ENCODE measurements around the gene RAB3D.
A peak's percentile ranks its signal among the peaks of the same experiment; 100 is the strongest.
"Not testable (repeated sequence)": the region's sequence is repeated elsewhere in the genome, so short reads cannot be mapped to it uniquely, and the experiment has no call there.

RAB3D gene, protein sequence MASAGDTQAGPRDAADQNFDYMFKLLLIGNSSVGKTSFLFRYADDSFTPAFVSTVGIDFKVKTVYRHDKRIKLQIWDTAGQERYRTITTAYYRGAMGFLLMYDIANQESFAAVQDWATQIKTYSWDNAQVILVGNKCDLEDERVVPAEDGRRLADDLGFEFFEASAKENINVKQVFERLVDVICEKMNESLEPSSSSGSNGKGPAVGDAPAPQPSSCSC

DNA sequence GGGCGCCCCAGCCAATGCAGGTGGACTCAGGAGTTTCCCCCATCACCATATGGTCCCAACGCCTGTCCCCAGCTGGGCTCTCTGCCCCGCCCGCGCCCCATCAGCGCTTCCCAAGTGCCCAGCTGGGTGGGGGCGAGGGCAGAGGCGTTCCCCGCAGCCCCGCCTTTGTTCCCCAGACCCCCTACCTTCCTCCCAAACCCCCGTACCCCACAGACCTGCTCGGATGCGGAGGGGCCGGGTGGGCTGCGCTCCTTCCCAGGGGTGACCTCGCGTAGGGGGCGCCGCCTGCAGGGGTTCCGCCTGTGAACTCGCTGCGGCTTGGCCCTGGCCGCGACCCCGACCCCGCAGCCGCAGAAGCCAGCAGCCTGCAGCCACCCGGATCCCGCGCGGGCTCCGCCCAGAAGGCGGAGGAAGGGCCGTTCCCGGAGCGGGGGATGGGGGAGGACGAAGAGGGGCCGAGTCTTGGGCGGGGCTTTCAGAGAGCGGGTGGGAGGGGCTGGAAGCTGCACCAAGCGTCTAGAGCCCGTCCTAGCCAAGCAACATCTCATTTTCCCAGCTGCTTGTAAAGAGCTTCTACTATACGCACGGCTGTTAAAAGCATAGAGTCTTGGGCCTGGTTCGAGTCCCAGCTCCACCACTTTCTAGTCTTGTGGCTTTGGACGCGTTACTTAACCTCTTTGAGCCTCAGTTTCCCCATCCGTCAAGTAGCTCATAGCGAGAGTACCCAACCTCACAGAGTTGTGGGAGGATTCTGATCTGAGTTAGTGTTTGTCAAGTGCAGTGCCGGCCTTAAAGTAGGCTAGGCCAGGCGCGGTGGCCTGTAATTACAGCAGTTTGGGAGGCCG is at the start of gene RAB3D:
TSS of gene RAB3D (minus strand) at position 404 of the 845 bp plus-strand sequence. CDS start 2,258 bp downstream, outside the sequence.
- DNase-seq = peak; percentile 84

GRCh38 chr19:11387162-11388034 is 47.9 kb upstream of the RAB3D start:
- no peak for DNase-seq

- no peak for DNase-seq
These were observed 45.3 kb upstream of the RAB3D start for GRCh38 chr19:11384778-11385129.

DNA sequence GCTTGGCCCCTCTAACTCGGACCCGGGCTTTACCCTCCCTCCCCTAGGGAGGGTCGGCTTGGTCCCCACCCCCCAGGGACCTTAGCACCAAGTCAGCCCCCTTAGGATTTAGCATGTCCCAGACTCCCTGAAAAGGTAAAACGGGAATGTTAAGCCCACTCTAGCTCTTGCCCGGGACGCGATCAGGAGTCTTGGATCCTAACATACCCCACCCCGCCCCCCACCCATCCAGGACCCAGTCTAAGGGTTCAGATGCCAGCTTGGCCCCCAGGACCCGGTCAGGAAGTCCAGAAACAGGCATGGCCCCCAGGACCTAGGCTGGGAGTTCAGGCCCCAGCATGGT is 44.2 kb upstream of the RAB3D start:
- no peak for DNase-seq

DNA sequence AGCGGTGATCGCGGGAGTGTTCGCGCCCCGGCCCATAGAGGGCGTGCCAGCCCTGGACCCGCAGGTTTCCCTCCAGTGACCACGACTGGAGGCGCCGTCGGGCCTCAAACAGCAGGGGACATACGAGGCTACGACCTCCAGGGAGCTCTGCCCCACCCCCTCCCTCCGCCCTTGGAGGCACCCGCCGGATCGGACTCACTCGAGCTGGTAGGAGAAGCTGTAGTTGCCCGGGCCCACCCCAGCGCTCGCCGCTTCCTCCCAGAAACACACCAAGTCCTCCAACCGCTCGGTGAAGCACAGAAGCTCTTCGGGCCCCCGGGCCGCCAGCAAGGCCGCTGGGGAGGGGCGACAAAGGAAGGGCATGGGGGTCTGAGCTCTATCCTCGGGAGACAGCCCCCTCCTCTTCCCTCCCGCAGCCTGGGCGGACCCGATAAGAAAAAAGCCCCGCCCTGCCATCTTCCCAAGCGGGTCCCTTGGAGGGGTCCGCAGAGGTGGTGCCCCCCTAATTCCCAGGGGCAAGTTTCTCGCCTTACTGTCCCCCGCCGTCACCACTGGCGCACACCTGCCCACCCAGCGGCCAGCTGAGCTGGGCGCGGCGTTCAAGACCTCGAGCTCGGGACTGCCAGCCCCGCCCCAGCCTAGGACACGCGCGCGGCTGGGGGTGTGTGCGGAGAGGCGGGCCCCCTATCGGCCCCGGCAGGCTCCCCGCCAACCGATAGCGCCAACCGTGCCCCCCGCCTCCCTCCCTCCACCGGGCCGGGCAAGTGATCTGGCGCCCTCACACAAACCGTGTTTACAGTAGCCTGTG is 43.6 kb upstream of the RAB3D start:
- DNase-seq = peak; percentile 45

GRCh38 chr19:11380653-11381537 is 41.4 kb upstream of the RAB3D start:
- peak; percentile 99 for DNase-seq

- no peak for DNase-seq
These were observed 40.4 kb upstream of the RAB3D start for GRCh38 chr19:11379857-11380350.

GRCh38 chr19:11379269-11379845 is 39.9 kb upstream of the RAB3D start:
- not testable (repeated sequence) for DNase-seq

DNA sequence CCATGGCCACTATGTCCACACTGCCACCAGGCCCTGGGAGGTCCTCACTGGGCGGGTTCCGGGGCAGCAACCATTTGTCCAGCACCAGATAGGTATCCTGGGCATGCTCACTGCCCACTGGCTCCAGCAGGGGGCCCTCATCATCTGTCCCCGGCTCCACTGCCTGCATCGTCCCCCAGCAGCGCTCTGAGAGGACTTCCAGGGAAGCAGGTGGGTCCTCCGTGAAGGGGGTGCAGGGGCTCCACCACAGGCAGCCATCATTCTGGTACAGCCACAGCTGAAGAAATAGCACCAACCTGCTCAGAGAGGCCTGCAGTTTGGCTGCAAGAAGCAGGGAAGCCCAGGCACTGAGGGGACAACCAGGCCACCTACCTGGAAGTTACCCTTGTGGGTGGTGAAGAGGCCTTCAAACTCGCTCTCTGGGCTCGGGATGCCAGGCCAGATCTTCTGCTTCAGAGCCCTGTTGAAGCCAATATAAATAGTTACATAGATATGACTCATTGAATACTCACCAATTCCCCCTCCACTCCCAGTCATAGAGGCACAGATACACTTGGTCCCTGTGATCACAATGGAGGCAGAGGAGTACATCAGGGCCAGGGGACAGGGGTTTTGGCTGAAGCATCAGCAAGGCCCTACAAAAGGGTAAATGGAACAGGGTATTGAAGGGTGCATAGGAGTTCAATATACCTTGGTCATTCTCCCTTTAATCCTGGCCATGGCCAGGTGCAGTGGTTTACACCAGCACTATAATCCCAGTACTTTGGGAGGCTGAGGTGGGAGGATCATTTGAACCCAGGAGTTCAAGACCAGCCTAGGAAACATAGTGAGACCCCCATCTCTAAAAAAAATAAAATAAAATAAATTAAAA is 39.1 kb upstream of the RAB3D start:
- DNase-seq = no peak

- no peak for DNase-seq
These were observed 38.3 kb upstream of the RAB3D start for GRCh38 chr19:11377756-11378155.

GRCh38 chr19:11377237-11377636 is 37.8 kb upstream of the RAB3D start:
- DNase-seq = no peak

- peak; percentile 82 for DNase-seq
These were observed 35.9 kb upstream of the RAB3D start for GRCh38 chr19:11375143-11375948.

DNA sequence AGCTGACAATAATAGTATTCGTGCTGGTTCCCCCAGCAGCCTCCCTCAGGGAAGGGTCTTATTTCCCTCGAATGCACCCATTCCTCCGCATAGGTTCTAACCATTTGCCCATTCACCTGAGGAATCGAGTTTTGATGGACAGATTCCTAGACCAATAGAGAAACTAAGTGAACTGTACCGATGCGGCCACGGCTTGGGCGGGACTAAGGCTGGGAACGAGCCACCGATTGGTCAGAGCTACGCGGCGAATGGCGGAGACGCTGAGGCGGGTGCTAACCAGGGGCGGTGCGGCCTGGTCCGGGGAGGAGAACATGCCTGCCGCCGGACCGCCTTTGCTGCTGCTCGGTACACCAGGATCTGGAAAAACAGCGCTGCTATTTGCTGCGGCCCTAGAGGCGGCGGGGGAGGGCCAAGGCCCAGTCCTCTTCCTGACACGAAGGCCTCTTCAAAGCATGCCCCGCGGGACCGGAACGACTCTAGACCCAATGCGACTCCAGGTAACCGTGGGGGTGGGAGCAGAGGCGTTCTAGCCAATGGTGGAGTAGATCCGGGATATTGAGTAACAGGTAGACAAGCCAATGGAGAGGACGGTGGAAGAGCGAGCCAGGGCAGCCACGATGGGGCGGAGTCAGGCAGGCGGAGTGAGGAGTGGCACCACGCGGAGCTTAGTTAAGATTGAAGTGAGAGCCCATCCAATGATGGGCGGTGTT is 35.1 kb upstream of the RAB3D start, which contains the start of gene SWSAP1:
TSS of gene SWSAP1 (plus strand) at position 234 of the 710 bp plus-strand sequence. CDS start at position 249, 15 bp downstream.
- DNase-seq = peak; percentile 99

- DNase-seq = no peak
These were observed 34.5 kb upstream of the RAB3D start for GRCh38 chr19:11373885-11374432.

DNA sequence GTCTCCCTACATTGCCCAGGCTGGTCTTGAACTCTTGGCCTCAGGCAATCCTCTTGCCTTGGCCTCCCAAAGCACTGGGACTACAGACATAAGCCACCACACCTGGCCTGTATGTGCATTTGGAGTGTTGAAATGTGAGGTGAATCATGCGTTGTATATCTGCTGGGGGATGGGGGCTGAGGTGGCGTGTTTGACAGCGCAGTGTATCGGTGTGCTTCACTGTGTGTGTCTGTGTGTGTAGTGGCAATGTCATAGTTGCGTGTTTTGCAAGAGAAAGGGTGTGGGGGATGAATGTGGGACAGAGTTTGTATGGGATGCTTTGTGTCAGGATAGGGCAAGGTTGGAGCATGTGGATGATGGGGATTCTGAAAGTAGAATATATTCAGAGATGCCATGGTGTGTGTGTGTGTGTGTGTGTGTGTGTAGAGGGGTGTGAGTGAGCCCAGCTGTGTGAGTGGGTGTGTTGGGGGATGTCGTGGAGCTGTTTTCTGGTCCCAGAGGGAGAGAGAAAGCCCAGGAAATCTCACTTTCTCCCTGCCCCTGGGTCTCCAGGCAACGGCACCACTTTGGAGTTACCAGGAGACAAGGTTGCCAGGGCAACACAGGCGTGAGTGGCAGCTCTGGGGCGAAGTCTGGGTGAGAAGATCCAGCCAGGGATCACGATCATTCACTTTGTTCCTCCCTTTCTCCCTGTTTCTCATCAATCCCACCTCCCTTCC is 33.9 kb upstream of the RAB3D start:
- no peak for DNase-seq

DNA sequence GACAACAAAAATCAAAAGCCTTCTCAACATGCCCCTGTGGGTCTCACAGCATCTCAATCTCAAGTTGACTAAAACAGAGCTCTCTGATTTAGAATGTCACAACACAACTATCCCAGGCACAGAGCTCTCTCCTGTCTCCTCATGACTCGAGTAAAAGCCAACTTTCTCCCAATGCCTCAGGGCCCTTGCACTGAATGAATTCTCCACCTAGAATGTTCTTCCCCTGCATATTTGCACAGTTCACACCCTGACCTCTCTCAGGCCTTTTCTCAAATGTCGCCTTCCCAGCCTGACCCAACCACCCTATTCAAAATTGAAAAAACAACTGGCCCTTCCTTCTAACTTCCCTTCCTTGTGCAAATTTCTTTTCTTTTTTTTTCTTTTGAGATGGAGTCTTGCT is 31.3 kb upstream of the RAB3D start:
- DNase-seq = no peak

GRCh38 chr19:11367528-11367927 is 28.1 kb upstream of the RAB3D start:
- no peak for DNase-seq
